GM12892 (cell line): ENCODE results near the gene CSF1R.

ENCODE experiments used
- POLR2A ChIP-seq: IDR thresholded peaks from 2 replicates; pipeline ENCODE4 v1.6.1; 2011; ENCODE audit warnings: low read depth, low read length, control low read depth
- POLR2AphosphoS5 ChIP-seq: IDR thresholded peaks from 2 replicates; pipeline ENCODE4 v1.6.1; 2011; ENCODE audit warnings: low read depth, low read length, control low read depth

- TF ChIP-seq POLR2AphosphoS5: no peak
- TF ChIP-seq POLR2A: no peak
These were observed 49.8 kb downstream of the CSF1R start for GRCh38 chr5:150036513-150036912.
